H9 (cell line): Measurements from ENCODE around the gene NHS. TPM values are rescaled to one million over a fixed set of nuclear protein-coding genes. Genes with fewer than 3 reads are reported as not detected.

ENCODE experiments used
- DNase-seq: peaks from one replicate; pipeline ENCODE4 v3.0.0-alpha.2; 2017
- H2AFZ ChIP-seq: one replicate; pipeline ENCODE4 v1.6.1; 2013; ENCODE audit warnings: mild to moderate bottlenecking, low read length, control low read depth, moderate library complexity
- H2AK5ac ChIP-seq: 2 replicates; pipeline ENCODE4 v1.6.1; 2013; ENCODE audit warnings: low read length, control low read depth, mixed read lengths; ENCODE audit not compliant: insufficient read length
- H2BK120ac ChIP-seq: one replicate; pipeline ENCODE4 v1.6.1; 2013; ENCODE audit warnings: low read depth, mild to moderate bottlenecking, low read length, control low read depth, inconsistent platforms; ENCODE audit not compliant: poor library complexity, severe bottlenecking
- H2BK12ac ChIP-seq: 2 replicates; pipeline ENCODE4 v1.6.1; 2013; ENCODE audit warnings: low read length, control low read depth, mixed read lengths, low read depth; ENCODE audit not compliant: insufficient read length
- H2BK15ac ChIP-seq: 2 replicates; pipeline ENCODE4 v1.6.1; 2013; ENCODE audit warnings: low read depth, low read length, control low read depth
- H2BK20ac ChIP-seq: one replicate; pipeline ENCODE4 v1.6.1; 2013; ENCODE audit warnings: low read depth, mild to moderate bottlenecking, low read length, control low read depth, inconsistent platforms; ENCODE audit not compliant: poor library complexity, severe bottlenecking
- H2BK5ac ChIP-seq: 2 replicates; pipeline ENCODE4 v1.6.1; 2013; ENCODE audit warnings: low read length, control low read depth, mixed read lengths; ENCODE audit not compliant: insufficient read length
- H3K14ac ChIP-seq: 2 replicates; pipeline ENCODE4 v1.6.1; 2013; ENCODE audit warnings: low read length, control low read depth; ENCODE audit not compliant: insufficient read depth
- H3K18ac ChIP-seq: 2 replicates; pipeline ENCODE4 v1.6.1; 2013; ENCODE audit warnings: low read depth, mild to moderate bottlenecking, mixed read lengths, low read length, control low read depth; ENCODE audit not compliant: insufficient read length
- H3K23ac ChIP-seq: 2 replicates; pipeline ENCODE4 v1.6.1; 2013; ENCODE audit warnings: low read length, control low read depth, mixed read lengths, low read depth; ENCODE audit not compliant: insufficient read length
- H3K23me2 ChIP-seq: 2 replicates; pipeline ENCODE4 v1.6.1; 2013; ENCODE audit warnings: low read depth, mild to moderate bottlenecking, mixed read lengths, low read length, control low read depth; ENCODE audit not compliant: insufficient read length, poor library complexity, severe bottlenecking
- H3K27ac ChIP-seq: 2 replicates; pipeline ENCODE4 v1.5.1; 2013; ENCODE audit warnings: low read length, control low read depth, mixed read lengths, low read depth; ENCODE audit not compliant: insufficient read length
- H3K27me3 ChIP-seq: 2 replicates; pipeline ENCODE4 v1.6.1; 2013; ENCODE audit warnings: low read length, control low read depth, inconsistent platforms; ENCODE audit not compliant: insufficient read depth
- H3K4ac ChIP-seq: 2 replicates; pipeline ENCODE4 v1.6.1; 2013; ENCODE audit warnings: low read depth, mild to moderate bottlenecking, control low read depth, inconsistent platforms, low read length, moderate library complexity
- H3K4me1 ChIP-seq: 2 replicates; pipeline ENCODE4 v1.6.1; 2013; ENCODE audit warnings: low read length, control low read depth, inconsistent platforms; ENCODE audit not compliant: insufficient read depth
- H3K4me2 ChIP-seq: 2 replicates; pipeline ENCODE4 v1.6.1; 2013; ENCODE audit warnings: low read length, control low read depth, mixed read lengths; ENCODE audit not compliant: insufficient read length, insufficient read depth
- H3K56ac ChIP-seq: 2 replicates; pipeline ENCODE4 v1.6.1; 2013; ENCODE audit warnings: low read depth, mild to moderate bottlenecking, mixed read lengths, low read length, control low read depth; ENCODE audit not compliant: insufficient read length
- H3K79me1 ChIP-seq: 2 replicates; pipeline ENCODE4 v1.6.1; 2013; ENCODE audit warnings: low read depth, mild to moderate bottlenecking, moderate library complexity, low read length, control low read depth, inconsistent platforms; ENCODE audit not compliant: insufficient read depth, poor library complexity, severe bottlenecking
- H3K79me2 ChIP-seq: 2 replicates; pipeline ENCODE4 v1.6.1; 2013; ENCODE audit warnings: low read length, control low read depth, inconsistent platforms; ENCODE audit not compliant: insufficient read depth
- H3K9ac ChIP-seq: 2 replicates; pipeline ENCODE4 v1.6.1; 2013; ENCODE audit warnings: low read length, control low read depth, mixed read lengths; ENCODE audit not compliant: insufficient read length; ENCODE audit errors: extremely low read depth
- H3K9me3 ChIP-seq: one replicate; pipeline ENCODE4 v1.6.1; 2013; ENCODE audit warnings: low read depth, low read length, inconsistent platforms; ENCODE audit not compliant: control insufficient read depth
- H3T11ph ChIP-seq: one replicate; pipeline ENCODE4 v1.6.1; 2013; ENCODE audit warnings: mild to moderate bottlenecking, low read length, control low read depth, inconsistent platforms
- H4K20me1 ChIP-seq: one replicate; pipeline ENCODE4 v1.6.1; 2013; ENCODE audit not compliant: control insufficient read depth, insufficient read length, insufficient read depth
- H4K5ac ChIP-seq: 2 replicates; pipeline ENCODE4 v1.6.1; 2013; ENCODE audit warnings: low read depth, mild to moderate bottlenecking, mixed read lengths, low read length, control low read depth; ENCODE audit not compliant: insufficient read length
- H4K8ac ChIP-seq: replicated peaks from 2 replicates; pipeline ENCODE4 v1.6.1; 2013; ENCODE audit warnings: low read length, control low read depth, mixed read lengths, low read depth; ENCODE audit not compliant: insufficient read length
- H4K91ac ChIP-seq: 2 replicates; pipeline ENCODE4 v1.6.1; 2013; ENCODE audit warnings: low read depth, mild to moderate bottlenecking, moderate library complexity, mixed read lengths, low read length, control low read depth; ENCODE audit not compliant: insufficient read length
- H3K27ac Mint-ChIP-seq, 3 experiments: 2 replicates in 2 of 3; 3 replicates in 1 of 3; pipeline ENCODE4 v1.8.0; 2020 to 2021; ENCODE audit warnings: mixed read lengths in 3 of 3, mild to moderate bottlenecking in 1 of 3, moderate library complexity in 1 of 3
- H3K27me3 Mint-ChIP-seq: 2 replicates; pipeline ENCODE4 v1.8.0; 2021; ENCODE audit warnings: low read depth, mild to moderate bottlenecking, moderate library complexity, mixed read lengths
- H3K36me3 Mint-ChIP-seq, 3 experiments: 2 replicates in 2 of 3; 3 replicates in 1 of 3; pipeline ENCODE4 v1.8.0; 2020 to 2021; ENCODE audit warnings: low read depth in 3 of 3, mixed read lengths in 3 of 3; ENCODE audit not compliant: insufficient read depth in 1 of 3
- H3K4me1 Mint-ChIP-seq, 2 experiments: 2 replicates each; pipeline ENCODE4 v1.8.0; 2020; ENCODE audit warnings: mixed read lengths in 2 of 2
- H3K4me3 Mint-ChIP-seq, 2 experiments: 2 replicates in 1 of 2; 3 replicates in 1 of 2; pipeline ENCODE4 v1.8.0; 2020 to 2021; ENCODE audit warnings: mild to moderate bottlenecking in 2 of 2, mixed read lengths in 2 of 2, moderate library complexity in 1 of 2
- H3K9me3 Mint-ChIP-seq, 2 experiments: 2 replicates in 1 of 2; 3 replicates in 1 of 2; pipeline ENCODE4 v1.8.0; 2020; ENCODE audit warnings: mild to moderate bottlenecking in 2 of 2, mixed read lengths in 2 of 2, moderate library complexity in 1 of 2
- WGBS: extraction: QIAGEN DNeasy Blood & Tissue Kit; methylation state at CpG from one replicate; pipeline ENCODE4 v1.1.7; 2013; ENCODE audit warnings: missing lambda C conversion rate, low lambda C conversion rate, mixed read lengths; ENCODE audit not compliant: insufficient read length; ENCODE audit errors: extremely low coverage; 5-methylcytosine and 5-hydroxymethylcytosine counted together
- total RNA-seq: library from RNA; stranded (reverse); gene quantifications from 2 replicates; pipeline ENCODE4 v1.2.1, GENCODE V29; 2021
- TF ChIP-seq, protein P1 (sequence below): fragments of 200-600 bp; sonication (generic); conservative IDR thresholded peaks from 3 replicates; pipeline ENCODE4 v1.8.0; 2021; ENCODE audit warnings: antibody characterized with exemption, mild to moderate bottlenecking

NHS gene
- total RNA-seq, 1 experiment from 2014 or later, result 8.7 TPM

DNA sequence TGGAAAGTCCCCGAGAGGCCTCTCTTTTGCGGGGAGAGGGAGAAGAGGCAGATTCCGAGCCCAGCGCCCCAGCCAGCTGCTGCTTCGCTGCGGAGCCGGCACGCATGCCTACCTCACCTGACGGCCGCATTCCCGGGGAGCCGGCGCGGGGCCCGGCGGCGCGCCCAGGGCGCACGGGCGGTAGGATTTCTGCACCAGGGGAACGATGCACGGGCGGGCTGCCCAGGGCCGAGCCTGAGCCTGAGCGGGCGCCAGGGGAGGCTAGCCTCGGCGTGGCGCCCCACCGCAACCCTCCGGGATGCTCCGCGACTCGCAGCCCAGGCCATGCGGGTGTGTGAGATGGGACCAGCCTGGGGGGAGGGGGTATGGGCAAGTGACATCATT is 281.0 kb downstream of the NHS start:
- H3K9me3 ChIP-seq, result no peaks in the 10 kb centered on the region
- H3K4me2 ChIP-seq, result peak overlapping the region; percentile 50
- H3K27ac ChIP-seq, result no peak overlapping the region
- H3K4me1 ChIP-seq, result no peaks in the 10 kb centered on the region; the same call in 1 of the 2 replicates
- no peak overlapping the region for H3K4ac ChIP-seq
- no peak overlapping the region for H4K91ac ChIP-seq
- Mint-ChIP-seq H3K27ac (no peak overlapping the region), H3K4me1 (peaks cover 18 to 30% of the 10 kb centered on the region in 2 experiments), H3K9me3 (no peaks in the 10 kb centered on the region), H3K27me3 (peaks cover 63% of the 10 kb centered on the region), H3K4me3 (peak overlapping the region; percentile 76 to 85), H3K36me3 (peaks cover 0 to 3% (median 0%) of the 10 kb centered on the region in 3 experiments; a peak in 1 of 7 replicates)
- H3K23ac ChIP-seq, result no peak overlapping the region
- H2AFZ ChIP-seq, result no peak overlapping the region
- H2BK120ac ChIP-seq, result no peak overlapping the region
- H3K79me2 ChIP-seq, result no peaks in the 10 kb centered on the region
- H3K23me2 ChIP-seq, result peaks cover 20% of the 10 kb centered on the region
- H4K20me1 ChIP-seq, result no peaks in the 10 kb centered on the region
- TF ChIP-seq, protein P1, sequence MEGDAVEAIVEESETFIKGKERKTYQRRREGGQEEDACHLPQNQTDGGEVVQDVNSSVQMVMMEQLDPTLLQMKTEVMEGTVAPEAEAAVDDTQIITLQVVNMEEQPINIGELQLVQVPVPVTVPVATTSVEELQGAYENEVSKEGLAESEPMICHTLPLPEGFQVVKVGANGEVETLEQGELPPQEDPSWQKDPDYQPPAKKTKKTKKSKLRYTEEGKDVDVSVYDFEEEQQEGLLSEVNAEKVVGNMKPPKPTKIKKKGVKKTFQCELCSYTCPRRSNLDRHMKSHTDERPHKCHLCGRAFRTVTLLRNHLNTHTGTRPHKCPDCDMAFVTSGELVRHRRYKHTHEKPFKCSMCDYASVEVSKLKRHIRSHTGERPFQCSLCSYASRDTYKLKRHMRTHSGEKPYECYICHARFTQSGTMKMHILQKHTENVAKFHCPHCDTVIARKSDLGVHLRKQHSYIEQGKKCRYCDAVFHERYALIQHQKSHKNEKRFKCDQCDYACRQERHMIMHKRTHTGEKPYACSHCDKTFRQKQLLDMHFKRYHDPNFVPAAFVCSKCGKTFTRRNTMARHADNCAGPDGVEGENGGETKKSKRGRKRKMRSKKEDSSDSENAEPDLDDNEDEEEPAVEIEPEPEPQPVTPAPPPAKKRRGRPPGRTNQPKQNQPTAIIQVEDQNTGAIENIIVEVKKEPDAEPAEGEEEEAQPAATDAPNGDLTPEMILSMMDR, result no peak
- no peak overlapping the region for H3K14ac ChIP-seq
- H2BK15ac ChIP-seq, result no peak overlapping the region
- WGBS, result no CpG with 5 or more reads among the region's 36 CpGs
- H2BK12ac ChIP-seq, result no peak overlapping the region
- H3K56ac ChIP-seq, result no peak overlapping the region
- DNase-seq, result no peak
- no peak overlapping the region for H2BK20ac ChIP-seq
- no peaks in the 10 kb centered on the region for H3K79me1 ChIP-seq
- no peak overlapping the region for H4K5ac ChIP-seq
- H3T11ph ChIP-seq, result no peak overlapping the region
- H2BK5ac ChIP-seq, result no peak overlapping the region
- no peak overlapping the region for H3K18ac ChIP-seq
- H4K8ac ChIP-seq, result no peak overlapping the region
- peaks cover 17% of the 10 kb centered on the region; the same call in 1 of the 2 replicates for H3K27me3 ChIP-seq
- H2AK5ac ChIP-seq, result no peak overlapping the region
- no peak overlapping the region for H3K9ac ChIP-seq
